Gastrocnemius medialis (tissue), 4 donors: Measurements from ENCODE around the gene ZNF415. TPM values are rescaled to one million over a fixed set of nuclear protein-coding genes. Genes with fewer than 3 reads are reported as not detected.

Source experiments
- ATAC-seq, 2 donors: fragments of 150-250 bp; one replicate each; pipeline ENCODE4 v1.9.1; 2016
- DNase-seq, 2 donors: peaks; one replicate each; pipeline ENCODE4 v3.0.0-alpha.2; 2019
- H3K27ac ChIP-seq, 4 donors: fragments of 200-600 bp; sonication (generic); 1 replicate in 1 of 4; 2 replicates in 3 of 4; pipeline ENCODE4 v1.5.1; 2016 to 2018; ENCODE audit warnings: mild to moderate bottlenecking in 2 of 4, moderate library complexity in 1 of 4
- H3K27me3 ChIP-seq, 3 donors: fragments of 200-600 bp; sonication (generic) in 2 of 3; 1 replicate in 1 of 3; 2 replicates in 2 of 3; pipeline versions ENCODE4 v1.5.1 to v1.6.0; 2016 to 2019; ENCODE audit warnings: mild to moderate bottlenecking in 1 of 3, moderate library complexity in 1 of 3
- H3K36me3 ChIP-seq, 2 donors: fragments of 200-600 bp; sonication (generic) in 1 of 2; one replicate each; pipeline ENCODE4 v1.5.1; 2017 to 2018
- H3K4me1 ChIP-seq, 2 donors: fragments of 200-600 bp; sonication (generic) in 1 of 2; one replicate each; pipeline ENCODE4 v1.5.1; 2016 to 2017; ENCODE audit warnings: mild to moderate bottlenecking in 2 of 2
- H3K4me3 ChIP-seq, 4 donors: fragments of 200-600 bp; sonication (generic) in 3 of 4; 1 replicate in 1 of 4; 2 replicates in 3 of 4; pipeline ENCODE4 v1.5.1; 2016 to 2019; ENCODE audit warnings: mild to moderate bottlenecking in 2 of 4
- H3K9me3 ChIP-seq, 3 donors: fragments of 200-600 bp; sonication (generic) in 2 of 3; 1 replicate in 1 of 3; 2 replicates in 2 of 3; pipeline ENCODE4 v1.5.1; 2016 to 2019
- CTCF ChIP-seq, 5 experiments: fragments of 450-650 bp in 3 of 5; fragments of 200-600 bp in 2 of 5; sonication (generic) in 2 of 5; IDR thresholded peaks in 4 of 5; conservative IDR thresholded peaks in 1 of 5; 1 replicate in 4 of 5; 2 replicates in 1 of 5; pipeline ENCODE4 v1.5.1; 2016 to 2019; ENCODE audit warnings: antibody characterized with exemption in 5 of 5, mild to moderate bottlenecking in 3 of 5, moderate library complexity in 3 of 5
- POLR2A ChIP-seq, 2 donors: fragments of 450-650 bp; IDR thresholded peaks; one replicate each; pipeline ENCODE4 v1.6.1; 2017; ENCODE audit warnings: antibody characterized with exemption in 2 of 2, mild to moderate bottlenecking in 2 of 2, moderate library complexity in 2 of 2
- in situ Hi-C, 4 donors: fragments of 200-750 bp; cut with MboI; loops; one replicate each; pipeline versions ENCODE4 v1.15.0 to v1.8.0; 2017; ENCODE audit warnings: low sequenced_read_pairs in 4 of 4
- intact Hi-C: fragments of 100-400 bp; cut with DNase I; formaldehyde crosslinking; loops from one replicate; pipeline ENCODE4 v1.15.1; 2023; ENCODE audit warnings: low total_unique reads
- total RNA-seq, 4 donors: library from RNA; depleted of rRNA; stranded (reverse); fragments of >200 nt; gene quantifications; one replicate each; pipeline versions ENCODE4 v1.1.0 to v1.2.3, GENCODE V29; 2016

The ZNF415 gene
- total RNA-seq, 4 donors from 2014 or later = 1.6 to 4.0 (median 3.7) TPM

GRCh38 chr19:53165691-53166091, 33.0 kb upstream of the ZNF415 start:
- no peak for TF ChIP-seq CTCF (IDR thresholded peaks at IDR 0.05 in 4 of 5, conservative IDR thresholded peaks at IDR 0.05 in 1 of 5)
- no peak for TF ChIP-seq POLR2A (IDR thresholded peaks at IDR 0.05)
- peaks cover 5 to 18% (median 6%) of the 10 kb centered on the region in 3 donors for H3K9me3 ChIP-seq
- intact Hi-C loops (no loop called here), in situ Hi-C loops (no loop called here)
- no peaks in the 10 kb centered on the region for H3K4me1 ChIP-seq
- no peak overlapping the region for H3K4me3 ChIP-seq
- no peak for ATAC-seq
- peaks cover 0 to 7% of the 10 kb centered on the region in 2 donors for H3K36me3 ChIP-seq
- DNase-seq = no peak
- H3K27me3 ChIP-seq = no peaks in the 10 kb centered on the region
- H3K27ac ChIP-seq = no peak overlapping the region

GRCh38 chr19:53161123-53161522, 28.4 kb upstream of the ZNF415 start:
- ATAC-seq (no peak), DNase-seq (no peak)
- Histone ChIP-seq H3K36me3 (peaks cover 0 to 7% of the 10 kb centered on the region in 2 donors), H3K27me3 (no peaks in the 10 kb centered on the region), H3K9me3 (peaks cover 5 to 17% (median 6%) of the 10 kb centered on the region in 3 donors), H3K4me1 (peaks cover 0 to 17% of the 10 kb centered on the region in 2 donors), H3K4me3 (no peak overlapping the region), H3K27ac (no peak overlapping the region)
- in situ Hi-C loops (no loop called here), intact Hi-C loops (no loop called here)
- TF ChIP-seq CTCF (IDR thresholded peaks at IDR 0.05 in 4 of 5, conservative IDR thresholded peaks at IDR 0.05 in 1 of 5) (no peak), POLR2A (IDR thresholded peaks at IDR 0.05) (no peak)

- Histone ChIP-seq H3K27ac (no peak overlapping the region), H3K4me3 (peak overlapping the region in 1 of 4 donors; percentile 2), H3K27me3 (no peaks in the 10 kb centered on the region), H3K36me3 (peaks cover 0 to 4% of the 10 kb centered on the region in 2 donors), H3K4me1 (peaks cover 0 to 17% of the 10 kb centered on the region in 2 donors), H3K9me3 (peaks cover 5 to 9% (median 5%) of the 10 kb centered on the region in 3 donors)
- ATAC-seq (no peak), DNase-seq (no peak)
- TF ChIP-seq CTCF (IDR thresholded peaks at IDR 0.05 in 4 of 5, conservative IDR thresholded peaks at IDR 0.05 in 1 of 5) (no peak), POLR2A (IDR thresholded peaks at IDR 0.05) (no peak)
- in situ Hi-C loops (no loop called here), intact Hi-C loops (no loop called here)
Observed at GRCh38 chr19:53160350-53160749, 27.6 kb upstream of the ZNF415 start.

- intact Hi-C loops = loop anchor here (2.0 to 5.0 kb wide), 2 partner anchors 25 to 39 kb away; partner anchors contain the start of gene ZNF415
- TF ChIP-seq CTCF (IDR thresholded peaks at IDR 0.05 in 4 of 5, conservative IDR thresholded peaks at IDR 0.05 in 1 of 5) = no peak
- TF ChIP-seq POLR2A (IDR thresholded peaks at IDR 0.05) = no peak
- peak in 1 of 2 donors; percentile 12 for DNase-seq
Observed at GRCh38 chr19:53158119-53158656, 25.5 kb upstream of the ZNF415 start.

More at GRCh38 chr19:53158119-53158656, 25.5 kb upstream of the ZNF415 start:
- H3K4me1 ChIP-seq = peaks cover 0 to 17% of the 10 kb centered on the region in 2 donors
- H3K27me3 ChIP-seq = no peaks in the 10 kb centered on the region
- peak; percentile 26 to 40 for ATAC-seq
- H3K36me3 ChIP-seq = peaks cover 0 to 8% of the 10 kb centered on the region in 2 donors
- H3K27ac ChIP-seq = peak overlapping the region; percentile 60 to 79 (median 77)
- peak overlapping the region; percentile 61 to 82 (median 70) for H3K4me3 ChIP-seq
- H3K9me3 ChIP-seq = no peaks in the 10 kb centered on the region
- in situ Hi-C loops = no loop called here
